Measurements from ENCODE around the gene DOK7.

DNA sequence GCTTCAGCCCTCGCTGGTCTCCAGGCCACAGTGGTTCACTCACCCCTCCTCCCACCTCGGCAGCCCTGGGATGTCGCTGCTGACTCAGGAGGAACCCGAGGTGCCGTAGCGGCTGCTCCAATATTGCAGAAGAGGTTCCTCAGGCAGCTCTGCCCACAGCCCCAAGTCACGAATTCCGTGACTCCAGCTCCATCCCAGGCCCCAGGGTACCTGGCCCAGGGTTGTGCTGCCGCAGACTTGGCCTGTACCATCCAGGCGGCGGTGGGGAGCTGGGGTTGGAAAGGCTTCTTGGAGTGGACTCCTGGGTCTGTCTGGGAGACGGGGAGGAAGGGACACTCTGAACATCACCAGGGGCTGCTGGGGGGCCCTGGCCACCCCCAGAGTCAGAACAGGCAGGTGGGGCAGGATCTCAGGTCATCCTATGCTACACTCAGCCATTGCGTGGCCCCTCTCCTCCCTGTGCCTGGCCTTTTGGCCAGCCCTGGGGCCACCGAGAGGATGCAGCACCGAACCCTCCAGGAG, 22.1 kb upstream of the DOK7 start:
- TF ChIP-seq ZNF274 (IDR thresholded peaks at IDR 0.05; ENCODE audit: low read depth, low read length) (no peak), SUZ12 (IDR thresholded peaks at IDR 0.05; ENCODE audit: extremely low read depth, insufficient read depth, insufficient read length) (no peak), YY1 (IDR thresholded peaks at IDR 0.05; ENCODE audit: insufficient read depth, insufficient read length) (no peak)
